ENCODE measurements around the gene ARHGAP6.

The ARHGAP6 gene

GRCh38 chrX:11611965-11612364 lies 53.8 kb downstream of the ARHGAP6 start:
- no peak for TF ChIP-seq CTCF (conservative IDR thresholded peaks at IDR 0.05; ENCODE audit: low read depth, low read length)
- DNase-seq (ENCODE audit: low read depth), result no peak
- H3K4me3 ChIP-seq (ENCODE audit: low read length), result no peak overlapping the region

- no peak for DNase-seq (ENCODE audit: low read depth)
- H3K4me3 ChIP-seq (ENCODE audit: low read length), result no peak overlapping the region
- TF ChIP-seq CTCF (conservative IDR thresholded peaks at IDR 0.05; ENCODE audit: low read depth, low read length), result no peak
Observed at GRCh38 chrX:11611161-11611560, 54.6 kb downstream of the ARHGAP6 start.

- no peak for DNase-seq (ENCODE audit: low read depth)
- TF ChIP-seq CTCF (conservative IDR thresholded peaks at IDR 0.05; ENCODE audit: low read depth, low read length), result no peak
- H3K4me3 ChIP-seq (ENCODE audit: low read length), result no peak overlapping the region
Observed at GRCh38 chrX:11609109-11609508, 56.6 kb downstream of the ARHGAP6 start.

- DNase-seq (ENCODE audit: low read depth), result no peak
- H3K4me3 ChIP-seq (ENCODE audit: low read length), result no peak overlapping the region
- TF ChIP-seq CTCF (conservative IDR thresholded peaks at IDR 0.05; ENCODE audit: low read depth, low read length), result no peak
Observed at GRCh38 chrX:11606408-11606807, 59.3 kb downstream of the ARHGAP6 start.

- DNase-seq (ENCODE audit: low read depth), result no peak
- H3K4me3 ChIP-seq (ENCODE audit: low read length), result no peak overlapping the region
- no peak for TF ChIP-seq CTCF (conservative IDR thresholded peaks at IDR 0.05; ENCODE audit: low read depth, low read length)
Observed at GRCh38 chrX:11600578-11600977, 65.1 kb downstream of the ARHGAP6 start.

GRCh38 chrX:11597479-11597878 lies 68.2 kb downstream of the ARHGAP6 start:
- no peak for DNase-seq (ENCODE audit: low read depth)
- no peak for TF ChIP-seq CTCF (conservative IDR thresholded peaks at IDR 0.05; ENCODE audit: low read depth, low read length)
- H3K4me3 ChIP-seq (ENCODE audit: low read length), result no peak overlapping the region

GRCh38 chrX:11591723-11592346 lies 73.9 kb downstream of the ARHGAP6 start:
- no peak for TF ChIP-seq CTCF (conservative IDR thresholded peaks at IDR 0.05; ENCODE audit: low read depth, low read length)
- no peak for DNase-seq (ENCODE audit: low read depth)
- no peak overlapping the region for H3K4me3 ChIP-seq (ENCODE audit: low read length)
